IPS DF 4.7 (cell line): ENCODE results near the gene RPL37.
A peak's percentile ranks its signal among the peaks of the same experiment; 100 is the strongest.
"Not testable (repeated sequence)": the region's sequence is repeated elsewhere in the genome, so short reads cannot be mapped to it uniquely, and the experiment has no call there.

Experiments
- DNase-seq: peaks from one replicate; pipeline ENCODE4 v3.0.0-alpha.2; 2013; ENCODE audit warnings: low spot score; ENCODE audit errors: extremely low read depth

The RPL37 gene

GRCh38 chr5:40834849-40835787 lies at the start of gene RPL37:
RPL37 (minus strand) TSS chr5:40835222; CDS start chr5:40835185, 37 bp downstream.
- peak; percentile 86 for DNase-seq

- not testable (repeated sequence) for DNase-seq
These were observed 48.0 kb upstream of the RPL37 start for GRCh38 chr5:40883051-40883450.

- DNase-seq = no peak
These were observed 47.3 kb upstream of the RPL37 start for GRCh38 chr5:40882291-40882690.

- no peak for DNase-seq
These were observed 44.3 kb upstream of the RPL37 start for GRCh38 chr5:40879163-40879942.

GRCh38 chr5:40877371-40877988 lies 42.5 kb upstream of the RPL37 start:
- DNase-seq = no peak

GRCh38 chr5:40875958-40876357 lies 40.9 kb upstream of the RPL37 start:
- DNase-seq = no peak

GRCh38 chr5:40873286-40873880 lies 38.4 kb upstream of the RPL37 start:
- no peak for DNase-seq

GRCh38 chr5:40872253-40872652 lies 37.2 kb upstream of the RPL37 start:
- not testable (repeated sequence) for DNase-seq

GRCh38 chr5:40871177-40871576 lies 36.2 kb upstream of the RPL37 start:
- DNase-seq = no peak

GRCh38 chr5:40869384-40869783 lies 34.4 kb upstream of the RPL37 start:
- no peak for DNase-seq

- no peak for DNase-seq
These were observed 31.8 kb upstream of the RPL37 start for GRCh38 chr5:40866844-40867243.

GRCh38 chr5:40865004-40865403 lies 30.0 kb upstream of the RPL37 start:
- DNase-seq = not testable (repeated sequence)

- DNase-seq = no peak
These were observed 25.7 kb upstream of the RPL37 start for GRCh38 chr5:40860711-40861110.

GRCh38 chr5:40853632-40854192 lies 18.7 kb upstream of the RPL37 start:
- no peak for DNase-seq

GRCh38 chr5:40847525-40847924 lies 12.5 kb upstream of the RPL37 start:
- DNase-seq = no peak

GRCh38 chr5:40846371-40846770 lies 11.3 kb upstream of the RPL37 start:
- no peak for DNase-seq

GRCh38 chr5:40844565-40844964 lies 9.5 kb upstream of the RPL37 start:
- DNase-seq = no peak

- no peak for DNase-seq
These were observed 7.3 kb upstream of the RPL37 start for GRCh38 chr5:40842351-40842750.

GRCh38 chr5:40841068-40841805 lies 6.2 kb upstream of the RPL37 start, which contains the start of gene CARD6:
CARD6 (plus strand) TSS chr5:40841367; CDS start chr5:40841383, 16 bp downstream.
- DNase-seq = no peak

- DNase-seq = no peak
These were observed 3.1 kb upstream of the RPL37 start for GRCh38 chr5:40838086-40838485.
